ENCODE data around the gene CFAP126. TPM values are rescaled to one million over a fixed set of nuclear protein-coding genes. Genes with fewer than 3 reads are reported as not detected.
A peak's percentile ranks its signal among the peaks of the same experiment; 100 is the strongest.

The CFAP126 gene
- total and polyA plus RNA-seq, 2 of the 8 experiments (the other 6 are each of a cell fraction or from before 2014, with no cell fraction given) = not detected

- Histone ChIP-seq H2BK12ac (ENCODE audit: low read depth, low read length) (no peak overlapping the region), H4K8ac (ENCODE audit: extremely low read depth, insufficient read depth, low read length) (no peak overlapping the region), H3K9me3 (ENCODE audit: insufficient read depth in 2 of 2, low read depth in 1 of 2, low read length in 1 of 2) (no peaks in the 10 kb centered on the region), H3K79me1 (ENCODE audit: low read depth, low read length) (no peaks in the 10 kb centered on the region), H3K4me3 (ENCODE audit: extremely low read depth in 1 of 4, insufficient read depth in 2 of 4, low read depth in 3 of 4, low read length in 4 of 4) (no peak overlapping the region), H3K79me2 (ENCODE audit: control insufficient read depth in 1 of 2, insufficient read depth in 2 of 2, low read length in 2 of 2) (no peaks in the 10 kb centered on the region), H3K36me3 (ENCODE audit: control insufficient read depth in 2 of 4, insufficient read depth in 4 of 4, low read length in 3 of 4) (no peaks in the 10 kb centered on the region), H3K9ac (replicated peaks in 1 of 4; ENCODE audit: extremely low read depth in 1 of 4, low read depth in 3 of 4, low read length in 3 of 4) (no peak overlapping the region), H3K4ac (replicated peaks; ENCODE audit: insufficient read length, low read depth, low read length) (no peak overlapping the region), H3K23me2 (ENCODE audit: low read depth, low read length) (no peaks in the 10 kb centered on the region), H4K5ac (ENCODE audit: insufficient read length, low read depth, low read length) (no peak overlapping the region), H3K56ac (replicated peaks; ENCODE audit: insufficient read length, low read depth, low read length) (no peak overlapping the region), H3K27ac (ENCODE audit: low read depth, low read length) (no peak overlapping the region), H2BK15ac (ENCODE audit: low read length) (0 out of 2 replicates have a peak overlapping the region, but pooled peaks have one; percentile 1), H4K91ac (replicated peaks; ENCODE audit: insufficient read length, low read length) (no peak overlapping the region), H3K4me1 (replicated peaks in 1 of 4; ENCODE audit: control insufficient read depth in 3 of 4, insufficient read depth in 4 of 4, low read length in 3 of 4) (no peaks in the 10 kb centered on the region), H3K4me2 (ENCODE audit: insufficient read depth in 1 of 2, low read depth in 2 of 2, low read length in 2 of 2) (no peak overlapping the region), H3K23ac (ENCODE audit: insufficient read length) (no peak overlapping the region), H2AK5ac (ENCODE audit: low read depth, low read length) (no peak overlapping the region), H2BK20ac (ENCODE audit: low read length) (no peak overlapping the region), H3K14ac (ENCODE audit: insufficient read length) (no peak overlapping the region), H2BK120ac (replicated peaks; ENCODE audit: low read depth, low read length) (no peak overlapping the region), H4K20me1 (replicated peaks in 1 of 2; ENCODE audit: control insufficient read depth in 1 of 2, insufficient read depth in 2 of 2, low read length in 2 of 2) (no peaks in the 10 kb centered on the region), H2AFZ (ENCODE audit: low read length) (peak overlapping the region; percentile 36; the same call in 1 of the 2 replicates), H3K27me3 (replicated peaks in 1 of 4; ENCODE audit: control insufficient read depth in 3 of 4, extremely low read depth in 1 of 4, insufficient read depth in 3 of 4, low read length in 3 of 4) (no peaks in the 10 kb centered on the region), H2BK5ac (ENCODE audit: low read depth, low read length) (no peak overlapping the region), H3K18ac (ENCODE audit: extremely low read depth, low read length) (no peak overlapping the region)
- FAIRE-seq = peak; percentile 50
- DNase-seq (ENCODE audit: low read depth in 1 of 2, low spot score in 2 of 2) = no peak
- 69 to 100% methylated on average over 1 to 4 of the region's 4 CpGs for WGBS, 2 experiments (ENCODE audit: extremely low coverage in 1 of 2, insufficient coverage in 1 of 2, insufficient read length in 1 of 2, insufficient replicate concordance in 2 of 2, low coverage in 1 of 2, low lambda C conversion rate in 2 of 2, missing lambda C conversion rate in 1 of 2)
- ChIA-PET POLR2A (ENCODE audit: partially characterized antibody) (interaction anchor here (1.0 to 1.5 kb wide), 4 partner anchors 8 to 180 kb away, joined by 3 to 4 read pairs (median 3); partner anchors contain the start of genes NDUFS2 and TOMM40L), CTCF (ENCODE audit: partially characterized antibody) (interaction anchor here (0.6 to 10.4 kb wide), 57 partner anchors 8 to 387 kb away, joined by 3 to 137 read pairs (median 5); partner anchors contain the start of genes ADAMTS4, APOA2, CFAP126 and NDUFS2)
- TF ChIP-seq RAD21 (IDR thresholded peaks at IDR 0.05 in 1 of 2, conservative IDR thresholded peaks at IDR 0.05 in 1 of 2; ENCODE audit: low read depth in 2 of 2, low read length in 2 of 2) (peak; percentile 70 to 73), TCF12 (IDR thresholded peaks at IDR 0.05; ENCODE audit: low read depth, low read length) (no peak), CTCF (IDR thresholded peaks at IDR 0.05; ENCODE audit: control extremely low read depth in 1 of 3, insufficient read depth in 1 of 3, low read depth in 1 of 3, low read length in 3 of 3) (peak in 2 of 3 experiments; percentile 39 to 52; a peak in 2 of 4 replicates)
These were observed 14.7 kb upstream of the CFAP126 start for GRCh38 chr1:161382214-161383019.

Data from H1 (cell line).